HG03139 (cell line): ENCODE measurements around the gene RYR2.
"Not testable (repeated sequence)": the region's sequence is repeated elsewhere in the genome, so short reads cannot be mapped to it uniquely, and the experiment has no call there.

Experiments used
- ATAC-seq: cut with Tn5 transposase; IDR thresholded peaks from one replicate; pipeline ENCODE4 v1.9.1; 2021; ENCODE audit not compliant: unreplicated experiment

The RYR2 gene

DNA sequence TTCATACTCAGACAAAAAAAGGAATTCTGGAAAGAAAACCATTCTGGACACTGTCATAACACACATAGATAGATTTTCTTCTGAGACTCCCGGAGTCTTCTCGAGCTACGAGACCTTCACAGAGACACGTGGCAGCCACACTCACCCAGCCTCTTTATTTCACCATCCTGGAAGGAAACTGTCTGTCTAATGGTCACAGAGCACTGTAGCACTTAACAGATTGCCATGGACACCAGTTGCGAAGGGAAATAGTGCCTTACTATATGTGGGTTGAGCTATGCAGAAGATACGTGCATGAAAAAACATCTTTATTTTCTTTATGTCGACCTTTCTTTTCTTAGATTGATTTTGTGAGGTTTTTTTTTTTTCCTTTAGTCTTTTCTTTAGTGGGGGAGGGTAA is 790.9 kb downstream of the RYR2 start:
- ATAC-seq = no peak

DNA sequence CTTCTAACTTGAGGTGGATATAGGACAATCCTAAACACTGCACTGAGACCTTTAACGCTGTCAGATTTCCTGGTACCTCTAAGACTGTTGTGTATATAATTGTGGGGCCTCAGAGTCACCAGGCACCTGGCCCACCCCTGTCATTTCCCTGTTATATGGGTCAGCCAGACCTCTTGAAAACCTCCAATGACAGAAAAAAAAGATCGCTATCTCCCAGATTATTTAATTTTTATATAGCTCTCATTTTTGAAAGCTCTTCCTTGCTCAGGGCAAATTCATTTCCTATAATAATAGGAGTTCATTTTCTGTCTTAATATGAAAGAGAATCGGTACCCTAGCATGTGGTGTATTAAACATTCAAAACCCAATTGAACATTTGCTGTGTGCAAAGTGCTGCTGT is 792.1 kb downstream of the RYR2 start:
- ATAC-seq = no peak

DNA sequence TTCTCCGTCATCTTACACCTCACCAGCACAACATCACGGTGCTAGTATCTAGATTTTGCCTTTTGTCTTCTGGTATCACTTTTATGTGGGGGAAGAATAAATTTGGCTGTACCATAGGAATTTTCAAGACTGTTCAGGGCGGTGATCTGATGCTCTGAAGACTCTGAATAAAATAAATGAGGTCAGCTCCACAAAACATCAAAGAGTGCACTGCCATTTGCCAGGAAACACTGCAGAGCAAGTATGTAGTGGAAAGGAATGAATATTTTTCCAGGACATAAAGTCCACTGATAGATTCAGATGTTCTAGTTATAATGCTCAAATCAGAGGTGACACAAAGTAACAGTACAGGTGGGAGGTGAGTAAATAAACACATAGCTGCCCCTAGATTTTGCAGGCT is 792.5 kb downstream of the RYR2 start:
- no peak for ATAC-seq

DNA sequence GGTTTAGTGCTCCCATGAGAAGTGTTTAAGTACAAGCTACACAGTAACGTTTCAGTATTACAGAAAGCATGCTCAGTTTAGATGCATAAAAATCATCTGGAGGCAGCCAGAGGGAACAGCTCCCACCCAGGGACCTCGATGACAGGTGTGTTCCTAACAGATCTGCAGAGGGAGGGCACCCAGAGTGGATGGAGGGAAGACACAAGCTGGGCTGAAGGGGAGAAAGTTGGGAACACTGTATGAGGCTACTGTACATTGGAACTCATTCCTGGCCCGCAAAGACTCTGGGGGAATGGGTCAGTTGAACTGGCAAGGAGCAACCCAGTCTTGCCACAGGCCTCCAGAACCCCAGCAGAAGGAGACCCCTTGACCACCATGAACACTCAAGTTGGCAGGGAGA is 796.3 kb downstream of the RYR2 start:
- no peak for ATAC-seq

DNA sequence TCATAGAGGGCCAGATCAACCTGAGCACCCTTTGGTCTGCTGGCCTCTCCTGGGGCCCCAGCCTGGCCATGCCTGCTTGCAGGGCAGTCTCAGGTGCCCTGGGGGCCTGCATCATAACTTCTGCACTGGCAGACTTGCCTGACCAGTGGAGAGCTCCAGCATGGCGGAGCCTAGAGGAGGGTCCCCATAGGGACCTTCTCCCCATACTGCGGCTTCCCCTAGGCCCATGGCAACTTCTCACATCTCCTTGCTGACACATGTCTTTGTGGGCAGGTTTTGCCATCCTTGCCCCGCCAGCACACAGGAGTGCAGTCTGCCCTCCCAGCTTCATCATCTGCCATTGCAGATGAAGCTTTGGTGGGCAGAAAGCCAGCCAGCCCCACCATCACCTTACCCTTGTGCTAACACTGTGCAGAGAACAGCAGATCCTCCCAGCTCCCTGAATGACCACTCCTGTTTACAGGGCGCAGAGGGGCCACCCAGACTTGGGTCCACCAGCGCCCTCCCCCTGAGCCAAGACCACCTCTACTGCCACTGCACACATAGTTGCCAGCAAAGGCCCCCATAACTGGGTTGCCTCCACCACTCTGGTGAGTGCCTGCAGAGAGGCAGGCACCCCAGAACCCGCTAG is 797.0 kb downstream of the RYR2 start:
- no peak for ATAC-seq

DNA sequence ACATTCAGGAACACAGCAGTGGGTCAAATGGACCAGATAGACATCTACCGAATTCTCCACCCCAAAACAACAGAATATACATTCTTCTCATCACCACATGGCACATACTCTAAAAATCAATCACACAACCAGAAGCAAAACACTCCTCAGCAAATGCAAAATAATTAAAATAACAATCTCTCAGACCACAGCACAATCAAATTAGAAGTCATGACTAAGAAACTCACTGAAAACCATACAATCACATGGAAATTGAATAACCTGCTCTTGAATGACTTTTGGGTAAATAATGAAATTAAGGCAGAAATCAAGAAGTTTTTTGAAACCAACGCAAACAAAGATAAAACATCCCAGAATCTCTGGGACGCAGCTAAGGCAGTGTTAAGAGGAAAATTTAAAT is 799.5 kb downstream of the RYR2 start:
- ATAC-seq = no peak

DNA sequence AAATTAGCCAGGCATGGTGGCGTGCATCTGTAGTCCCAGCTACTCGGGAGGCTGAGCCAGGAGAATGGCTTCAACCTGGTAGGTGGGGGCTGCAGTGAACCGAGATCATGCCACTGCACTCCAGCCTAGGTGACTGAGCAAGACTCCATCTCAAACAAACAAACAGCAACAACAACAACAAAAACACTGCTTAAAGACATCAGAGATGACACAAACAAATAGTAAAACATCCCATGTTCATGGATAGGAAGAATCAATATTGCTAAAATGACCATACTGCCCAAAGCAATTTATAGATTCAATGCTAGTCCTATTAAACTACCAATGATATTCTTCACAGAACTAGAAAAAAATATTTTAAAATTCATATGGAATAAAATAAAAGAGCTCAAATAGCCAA is 801.5 kb downstream of the RYR2 start:
- not testable (repeated sequence) for ATAC-seq

DNA sequence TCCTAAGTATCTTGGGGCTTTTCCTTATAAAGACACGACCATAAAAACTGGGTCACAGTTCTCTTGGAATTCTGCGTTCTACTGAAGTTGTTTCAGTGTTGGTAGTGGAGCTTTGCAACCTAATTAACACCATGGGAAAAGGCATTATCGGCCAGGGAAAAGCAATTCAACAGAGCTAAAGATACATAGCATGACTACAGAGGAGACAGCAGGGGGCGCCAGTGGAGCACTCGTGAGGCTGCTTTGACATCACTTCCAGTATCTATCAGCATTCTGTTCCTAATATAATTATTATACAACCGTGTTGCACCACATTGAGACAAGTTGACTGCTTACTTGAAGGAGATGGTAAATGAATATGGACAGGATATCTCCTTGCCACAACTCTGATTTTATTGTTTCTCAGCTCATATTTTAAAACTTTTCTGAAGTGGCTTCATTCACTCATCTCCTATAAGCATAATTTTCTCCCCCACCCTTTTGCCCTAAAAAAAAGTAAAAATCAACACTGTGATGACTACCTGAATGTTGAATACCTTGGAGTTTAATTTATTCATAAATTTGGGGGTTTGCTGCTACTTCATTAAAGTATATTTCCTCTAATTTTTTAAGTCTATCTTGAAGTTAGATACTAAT is 809.3 kb downstream of the RYR2 start:
- no peak for ATAC-seq

DNA sequence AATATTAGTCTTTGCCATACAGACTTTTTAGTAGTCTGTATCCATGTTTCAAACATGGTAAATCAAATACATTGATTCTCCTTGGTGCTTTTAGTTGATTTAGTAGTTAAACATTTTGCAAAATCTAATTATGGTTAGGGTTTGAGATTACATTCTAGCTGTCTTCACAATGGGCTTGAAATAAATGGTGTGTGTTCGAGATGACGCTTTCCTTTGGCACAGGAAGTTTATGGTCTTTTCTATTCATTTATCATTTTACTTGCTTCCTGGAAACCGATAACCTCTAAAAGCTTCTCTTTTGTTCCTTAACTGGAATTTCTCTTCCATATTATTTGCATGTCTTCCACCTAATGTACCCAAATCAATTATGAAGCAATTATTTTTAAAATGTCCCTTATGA is 810.4 kb downstream of the RYR2 start:
- ATAC-seq = no peak

DNA sequence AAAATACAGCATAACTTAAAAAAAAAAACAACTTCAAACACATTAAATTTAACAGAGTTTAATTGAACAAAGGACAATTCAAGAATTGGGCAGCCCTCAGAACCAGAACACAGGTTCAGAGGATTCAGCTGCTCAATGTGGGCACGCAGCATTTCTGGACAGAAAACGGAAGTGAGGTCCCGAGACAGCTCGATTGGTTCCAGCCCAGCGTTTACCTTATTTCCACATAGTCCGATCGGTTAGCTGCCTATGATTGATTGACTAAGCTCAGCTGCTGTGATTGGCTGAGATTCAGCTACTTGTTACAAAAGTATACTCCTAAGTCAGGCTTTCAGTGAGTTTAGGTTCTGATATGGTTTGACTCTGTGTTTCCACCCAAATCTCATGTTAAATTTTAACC is 815.5 kb downstream of the RYR2 start:
- no peak for ATAC-seq

DNA sequence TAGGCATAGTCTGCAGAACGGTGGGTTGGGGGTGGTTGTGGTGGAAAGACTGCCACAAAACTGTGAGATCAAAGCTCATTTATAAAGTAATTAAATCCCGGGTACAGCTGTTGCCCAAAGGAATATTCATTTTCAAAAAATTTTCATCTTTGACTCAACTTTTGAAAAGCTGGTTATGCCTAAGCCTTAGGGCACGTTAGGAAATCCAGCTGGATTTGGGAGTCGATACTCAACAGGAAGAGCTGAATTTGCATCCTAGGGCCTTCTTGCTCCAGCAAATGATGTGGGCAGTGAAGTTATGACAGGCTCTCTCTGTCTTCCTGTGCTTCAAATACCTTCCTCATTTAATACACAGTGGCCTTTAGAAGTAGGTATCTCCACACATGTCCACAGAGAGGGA is 817.0 kb downstream of the RYR2 start:
- ATAC-seq = no peak

DNA sequence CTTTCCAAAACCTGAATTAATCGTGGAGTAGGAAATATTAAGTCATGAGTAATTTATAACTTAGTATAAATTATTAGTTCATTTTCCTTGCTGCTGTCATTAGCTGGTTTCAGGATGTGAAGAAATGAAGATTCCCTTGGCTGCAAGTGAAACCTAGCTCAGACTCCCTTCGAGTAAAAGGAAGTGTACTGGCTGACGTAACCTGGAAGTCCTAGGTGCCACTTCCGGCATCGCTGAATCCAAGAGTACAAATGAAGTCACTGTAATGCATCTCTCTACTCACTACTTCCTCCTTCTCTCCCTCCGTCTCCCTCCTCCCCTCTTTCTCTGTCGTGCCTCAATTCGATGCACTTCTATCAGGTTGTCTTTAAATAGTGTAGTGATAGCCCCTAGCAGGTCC is 820.0 kb downstream of the RYR2 start:
- no peak for ATAC-seq

DNA sequence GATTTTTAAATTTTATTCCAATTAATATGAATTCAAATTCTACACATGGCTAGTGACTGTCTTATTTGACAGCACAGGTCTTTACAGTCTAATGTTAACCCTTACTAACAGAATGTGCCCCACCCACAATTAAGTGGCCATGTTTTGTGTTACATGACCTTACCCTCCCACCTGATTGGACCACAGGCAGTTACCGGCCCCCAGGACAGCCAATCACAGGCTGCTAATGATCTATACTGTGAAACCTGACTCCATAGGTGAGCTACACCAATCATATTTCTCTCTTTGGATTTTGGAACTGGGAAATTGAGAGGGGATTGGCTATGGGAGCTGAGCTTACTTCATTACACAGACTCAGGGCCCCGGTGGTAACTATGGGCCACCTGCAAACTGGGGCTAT is 821.2 kb downstream of the RYR2 start:
- ATAC-seq = no peak

DNA sequence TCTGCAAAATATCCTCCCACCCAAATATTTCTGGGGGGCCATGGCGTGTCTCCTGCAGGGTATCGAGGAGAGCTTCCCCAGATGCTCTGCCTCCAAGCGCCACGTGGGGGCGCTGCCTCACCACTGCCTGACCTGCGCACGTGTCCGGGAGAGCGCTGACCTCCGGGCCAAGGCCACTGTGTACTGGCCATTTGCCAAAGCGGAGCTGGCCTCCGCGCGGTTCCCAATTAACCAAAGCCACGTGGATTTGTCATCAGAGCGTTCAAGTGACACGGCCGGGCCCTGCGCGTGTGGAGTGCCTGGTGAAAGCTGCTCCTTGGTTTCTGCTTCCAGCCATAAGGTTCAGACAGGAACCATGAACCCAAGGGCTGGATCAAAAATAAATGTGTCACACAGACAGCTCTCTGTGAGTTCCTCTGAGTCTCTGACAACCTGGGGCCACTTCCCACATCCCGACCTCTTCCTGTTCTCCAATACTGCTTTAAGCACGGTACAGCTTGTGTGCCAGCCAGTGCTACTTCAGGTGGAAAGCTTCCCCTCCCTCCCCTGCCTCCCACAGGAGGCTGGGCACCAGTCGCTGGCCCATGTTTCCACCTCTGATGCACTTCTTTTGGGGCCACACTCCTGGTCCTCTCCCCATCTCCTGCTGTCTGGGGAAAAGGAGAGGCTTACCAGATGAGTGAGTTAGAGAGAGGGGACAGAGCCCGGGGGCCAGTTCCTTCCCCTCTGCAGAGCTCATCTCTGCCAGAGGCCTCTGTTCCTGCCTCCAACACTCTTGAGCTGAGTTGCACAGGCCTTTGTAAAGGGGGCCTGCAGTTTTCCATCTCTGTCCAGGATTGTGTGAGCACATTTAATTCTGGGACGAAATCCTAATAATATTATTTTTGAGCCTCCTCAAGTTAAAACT is 822.6 kb downstream of the RYR2 start:
- ATAC-seq = no peak

DNA sequence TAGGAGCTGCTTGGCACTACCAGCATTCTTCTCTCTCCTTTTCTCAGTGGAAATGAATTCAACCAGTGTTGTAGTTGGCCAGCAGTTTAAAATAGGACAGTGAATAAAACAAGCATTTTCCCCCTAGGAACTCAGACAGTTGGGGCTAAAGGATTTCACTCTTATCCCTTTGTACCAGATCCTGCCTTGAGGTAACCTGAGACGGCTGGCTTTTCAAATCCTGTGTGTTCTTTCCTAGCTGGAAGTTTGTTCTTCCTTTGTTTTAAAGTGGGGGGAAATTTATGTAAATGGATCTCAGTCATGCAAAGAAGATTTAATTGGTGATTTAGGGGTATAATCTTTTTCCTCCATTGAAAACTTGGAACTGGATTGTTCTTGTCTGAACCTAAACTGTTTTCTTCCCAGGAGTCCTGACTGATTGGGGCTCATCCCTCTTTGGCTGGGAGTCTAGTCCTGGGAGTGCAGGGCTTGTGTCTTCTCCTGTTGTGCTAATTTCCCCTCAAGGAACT is 825.5 kb downstream of the RYR2 start:
- no peak for ATAC-seq

DNA sequence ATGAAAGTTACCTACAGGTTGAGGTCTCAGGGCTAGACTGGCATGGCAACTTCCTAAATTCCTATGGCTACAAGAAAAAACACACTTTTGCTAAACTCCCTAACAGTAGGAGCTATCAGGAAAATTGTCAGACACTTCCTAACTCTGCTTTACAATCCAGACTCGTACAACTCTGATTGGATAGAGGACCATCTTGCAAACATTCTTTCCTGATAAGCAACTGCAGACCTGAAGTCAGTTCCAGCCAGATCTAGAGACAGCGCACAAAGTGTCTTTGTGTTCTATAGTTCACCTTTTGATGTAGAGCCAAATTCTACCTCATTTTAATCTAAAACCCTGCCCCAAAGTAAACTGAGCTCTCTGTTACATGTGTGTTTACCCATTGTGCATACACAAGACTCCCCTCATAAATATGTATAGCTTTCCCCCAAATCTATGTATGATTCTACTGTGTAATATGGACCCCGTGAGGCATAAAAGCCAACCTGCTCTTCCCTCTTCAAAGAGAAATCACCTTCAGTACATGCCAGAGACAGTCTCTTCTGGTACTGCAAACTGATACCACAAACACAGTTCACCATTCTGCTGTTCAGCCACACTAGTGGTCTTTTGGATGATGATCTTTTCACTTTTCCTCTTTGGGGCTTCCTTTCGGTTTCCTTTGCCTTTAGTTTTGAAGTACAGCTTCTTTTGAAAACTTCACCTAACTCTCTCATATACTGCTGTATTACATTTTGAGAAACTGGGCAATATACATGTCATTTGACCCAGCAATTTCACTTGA is 827.0 kb downstream of the RYR2 start:
- ATAC-seq = no peak

DNA sequence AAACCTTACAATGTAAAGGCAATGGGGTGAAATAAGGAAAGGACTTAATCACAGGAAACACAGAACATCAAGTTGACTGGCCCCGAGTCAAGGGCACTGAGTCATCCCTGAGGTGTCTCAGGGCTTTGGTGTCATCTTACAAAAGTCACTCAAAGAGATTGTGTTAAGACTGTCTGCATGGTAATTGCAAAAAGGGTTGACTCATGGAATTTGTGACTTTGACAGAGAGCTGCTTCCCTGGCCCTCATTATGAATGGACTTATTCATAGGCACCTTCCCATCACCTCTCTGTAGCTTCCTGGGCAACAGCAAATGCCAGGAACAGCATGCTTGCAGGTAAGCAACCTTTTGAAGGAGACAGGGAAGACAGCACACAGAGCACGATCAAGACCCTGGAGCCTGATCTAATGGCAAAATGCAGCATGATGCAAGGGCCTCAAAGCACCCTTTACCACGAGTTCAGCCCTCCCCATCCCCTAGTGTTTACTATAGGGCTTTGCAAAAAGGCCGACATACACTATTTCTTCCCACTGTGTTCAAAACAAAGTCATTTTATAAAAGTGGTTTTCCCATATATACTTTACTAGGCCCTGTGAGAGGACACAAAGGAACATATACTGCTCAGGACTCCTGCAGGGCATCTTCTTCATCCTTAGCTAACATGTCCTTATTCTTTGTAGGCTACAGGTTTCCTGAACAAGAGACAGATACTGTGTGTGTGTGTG is 831.7 kb downstream of the RYR2 start:
- ATAC-seq = no peak

DNA sequence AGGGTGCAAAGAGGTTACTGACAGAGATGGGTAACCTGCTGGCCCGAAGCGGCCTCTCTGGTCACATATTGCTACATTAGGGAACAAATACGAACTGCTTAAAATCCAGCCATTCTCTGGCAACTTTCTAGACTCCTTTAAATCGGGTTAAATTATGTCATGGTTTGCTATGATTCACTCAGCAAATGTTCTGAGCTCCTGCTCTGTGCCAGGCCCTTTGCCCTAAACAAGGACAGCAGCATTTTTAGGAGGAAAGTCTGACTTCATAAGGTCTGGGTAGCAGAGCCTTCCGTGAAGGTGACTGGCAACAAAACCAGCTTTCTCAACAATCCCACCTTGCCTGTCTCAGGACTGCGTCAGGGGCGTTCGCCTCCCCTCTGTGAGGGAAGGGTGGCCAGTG is 833.3 kb downstream of the RYR2 start:
- no peak for ATAC-seq

DNA sequence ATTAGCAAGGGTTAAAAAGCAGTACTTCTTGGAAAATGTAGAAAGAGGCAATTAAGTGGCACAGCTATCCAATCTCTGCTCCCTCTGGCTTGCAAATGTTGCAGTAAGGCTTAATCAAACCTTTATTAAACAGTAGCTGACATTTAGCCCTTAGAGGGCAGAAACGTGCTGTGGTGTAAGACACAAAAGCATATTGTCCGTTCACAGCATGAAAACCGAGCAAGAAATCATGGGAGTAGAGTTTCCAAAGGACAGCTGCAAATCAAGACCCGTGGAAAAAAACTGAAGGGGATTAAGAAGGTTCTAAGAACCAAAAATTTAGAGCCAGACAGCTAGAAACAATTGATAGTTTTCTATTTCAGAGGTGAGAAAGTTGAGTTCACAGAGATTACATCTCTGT is 835.6 kb downstream of the RYR2 start:
- no peak for ATAC-seq

DNA sequence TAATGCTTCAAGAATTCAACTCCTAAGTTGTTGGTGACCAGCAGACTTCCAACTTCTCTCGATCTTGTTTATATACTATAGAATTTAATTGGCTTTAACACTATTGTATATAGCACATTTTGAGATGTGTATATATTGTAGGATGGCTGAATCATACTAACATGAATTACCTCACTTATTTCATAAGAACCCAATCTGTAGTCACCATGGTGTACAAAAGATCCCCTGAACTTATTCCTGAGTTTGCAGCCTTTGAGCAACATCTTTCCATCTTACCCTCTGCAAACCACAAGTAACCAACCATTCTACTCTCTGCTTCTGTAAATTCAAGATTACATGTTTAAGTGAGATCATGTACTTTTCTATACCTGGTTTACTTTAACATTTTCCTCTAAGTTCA is 836.4 kb downstream of the RYR2 start:
- ATAC-seq = no peak

DNA sequence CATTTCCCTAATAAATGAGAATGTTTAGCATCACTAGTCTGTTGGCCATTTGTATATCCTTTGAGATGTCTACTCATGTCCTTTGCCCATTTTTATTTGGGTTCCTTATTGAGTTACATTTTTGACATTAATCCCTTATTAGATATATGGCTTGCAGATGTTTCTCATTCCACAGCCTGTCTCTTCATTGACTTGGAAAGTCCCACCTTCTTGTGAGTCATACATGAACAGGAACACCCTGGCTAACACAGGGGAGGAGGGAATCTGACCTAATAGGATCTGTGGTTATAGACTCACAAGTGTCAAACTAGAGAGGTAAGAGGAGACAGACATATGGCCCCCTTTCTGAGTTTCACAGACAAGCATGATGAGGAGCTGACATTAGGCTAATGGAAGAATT is 837.2 kb downstream of the RYR2 start:
- ATAC-seq = no peak
